Ishikawa (cell line): Measurements from ENCODE around the gene FAM163B.

ENCODE experiments used
- CEBPB ChIP-seq: IDR thresholded peaks from 2 replicates; pipeline ENCODE4 v1.6.1; 2012
- CREB1 ChIP-seq: IDR thresholded peaks from 2 replicates; pipeline ENCODE4 v1.6.1; 2012; ENCODE audit warnings: low read depth
- EGR1 ChIP-seq: IDR thresholded peaks from 2 replicates; pipeline ENCODE4 v1.6.1; 2012
- EP300 ChIP-seq: IDR thresholded peaks from 2 replicates; pipeline ENCODE4 v1.6.1; 2012; ENCODE audit warnings: borderline replicate concordance
- FOXM1 ChIP-seq: IDR thresholded peaks from 2 replicates; pipeline ENCODE4 v1.6.1; 2012; ENCODE audit warnings: low read depth, borderline replicate concordance
- NFIC ChIP-seq: IDR thresholded peaks from 2 replicates; pipeline ENCODE4 v1.6.1; 2012
- RAD21 ChIP-seq: IDR thresholded peaks from 2 replicates; pipeline ENCODE4 v1.6.1; 2012; ENCODE audit warnings: low read depth
- TAF1 ChIP-seq: IDR thresholded peaks from 2 replicates; pipeline ENCODE4 v1.6.1; 2012; ENCODE audit warnings: low read depth, mild to moderate bottlenecking
- TCF12 ChIP-seq: IDR thresholded peaks from 2 replicates; pipeline ENCODE4 v1.6.1; 2012; ENCODE audit warnings: low read depth
- TEAD4 ChIP-seq: IDR thresholded peaks from 2 replicates; pipeline ENCODE4 v1.6.1; 2012
- YY1 ChIP-seq: IDR thresholded peaks from 2 replicates; pipeline ENCODE4 v1.6.1; 2012; ENCODE audit warnings: low read depth
- ZBTB7A ChIP-seq: IDR thresholded peaks from 2 replicates; pipeline ENCODE4 v1.6.1; 2012; ENCODE audit warnings: low read depth
- TF ChIP-seq, protein P1 (sequence below): IDR thresholded peaks from 2 replicates; pipeline ENCODE4 v1.6.1; 2012
- TF ChIP-seq, protein P2 (sequence below): IDR thresholded peaks from 2 replicates; pipeline ENCODE4 v1.6.1; 2012; ENCODE audit warnings: low read depth, mild to moderate bottlenecking
- TF ChIP-seq, protein P3 (sequence below): IDR thresholded peaks from 2 replicates; pipeline ENCODE4 v1.6.1; 2012

Gene FAM163B

DNA sequence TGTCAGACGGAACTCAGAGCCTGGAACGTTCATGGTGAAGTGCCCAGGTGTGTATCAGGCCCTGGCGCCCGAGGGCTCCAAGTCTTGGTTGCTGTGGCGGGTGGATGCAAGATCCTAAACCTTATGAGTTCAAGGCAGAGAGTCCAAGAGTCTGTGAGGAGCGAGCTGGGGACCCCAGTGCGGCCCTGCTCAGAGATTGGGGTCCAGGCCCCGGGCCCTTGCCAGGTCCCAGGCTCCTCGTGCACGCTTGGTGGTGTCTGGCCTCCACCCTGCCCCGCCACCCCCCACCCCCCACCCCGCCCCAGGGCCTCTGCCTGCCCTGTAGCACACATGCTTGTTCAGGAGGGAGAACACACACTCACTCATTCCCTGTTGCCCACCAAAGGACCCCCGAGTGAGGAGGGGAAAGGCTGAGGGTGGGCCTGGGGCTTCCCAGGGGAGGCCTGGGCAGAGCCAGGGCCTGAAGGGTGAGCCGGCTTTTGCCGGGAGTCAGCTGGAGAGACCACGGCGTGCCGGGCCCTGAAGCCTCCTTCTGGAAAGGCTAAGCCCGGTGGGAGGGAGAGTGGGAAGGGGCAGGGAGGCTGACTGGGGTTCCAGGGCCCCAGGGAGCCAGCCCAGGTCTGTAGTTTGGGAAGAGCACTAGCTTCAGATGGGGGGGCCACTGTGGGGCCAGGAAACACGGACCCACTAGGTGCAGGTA is 37.1 kb downstream of the FAM163B start:
- TF ChIP-seq EGR1 (no peak), FOXM1 (no peak), ZBTB7A (no peak), NFIC (no peak), TAF1 (no peak), TCF12 (no peak), CREB1 (no peak), EP300 (no peak), YY1 (no peak), TEAD4 (no peak), CEBPB (no peak), RAD21 (no peak)
- TF ChIP-seq, protein P1, sequence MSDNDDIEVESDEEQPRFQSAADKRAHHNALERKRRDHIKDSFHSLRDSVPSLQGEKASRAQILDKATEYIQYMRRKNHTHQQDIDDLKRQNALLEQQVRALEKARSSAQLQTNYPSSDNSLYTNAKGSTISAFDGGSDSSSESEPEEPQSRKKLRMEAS = no peak
- TF ChIP-seq, protein P2, sequence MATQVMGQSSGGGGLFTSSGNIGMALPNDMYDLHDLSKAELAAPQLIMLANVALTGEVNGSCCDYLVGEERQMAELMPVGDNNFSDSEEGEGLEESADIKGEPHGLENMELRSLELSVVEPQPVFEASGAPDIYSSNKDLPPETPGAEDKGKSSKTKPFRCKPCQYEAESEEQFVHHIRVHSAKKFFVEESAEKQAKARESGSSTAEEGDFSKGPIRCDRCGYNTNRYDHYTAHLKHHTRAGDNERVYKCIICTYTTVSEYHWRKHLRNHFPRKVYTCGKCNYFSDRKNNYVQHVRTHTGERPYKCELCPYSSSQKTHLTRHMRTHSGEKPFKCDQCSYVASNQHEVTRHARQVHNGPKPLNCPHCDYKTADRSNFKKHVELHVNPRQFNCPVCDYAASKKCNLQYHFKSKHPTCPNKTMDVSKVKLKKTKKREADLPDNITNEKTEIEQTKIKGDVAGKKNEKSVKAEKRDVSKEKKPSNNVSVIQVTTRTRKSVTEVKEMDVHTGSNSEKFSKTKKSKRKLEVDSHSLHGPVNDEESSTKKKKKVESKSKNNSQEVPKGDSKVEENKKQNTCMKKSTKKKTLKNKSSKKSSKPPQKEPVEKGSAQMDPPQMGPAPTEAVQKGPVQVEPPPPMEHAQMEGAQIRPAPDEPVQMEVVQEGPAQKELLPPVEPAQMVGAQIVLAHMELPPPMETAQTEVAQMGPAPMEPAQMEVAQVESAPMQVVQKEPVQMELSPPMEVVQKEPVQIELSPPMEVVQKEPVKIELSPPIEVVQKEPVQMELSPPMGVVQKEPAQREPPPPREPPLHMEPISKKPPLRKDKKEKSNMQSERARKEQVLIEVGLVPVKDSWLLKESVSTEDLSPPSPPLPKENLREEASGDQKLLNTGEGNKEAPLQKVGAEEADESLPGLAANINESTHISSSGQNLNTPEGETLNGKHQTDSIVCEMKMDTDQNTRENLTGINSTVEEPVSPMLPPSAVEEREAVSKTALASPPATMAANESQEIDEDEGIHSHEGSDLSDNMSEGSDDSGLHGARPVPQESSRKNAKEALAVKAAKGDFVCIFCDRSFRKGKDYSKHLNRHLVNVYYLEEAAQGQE = no peak
- TF ChIP-seq, protein P3, sequence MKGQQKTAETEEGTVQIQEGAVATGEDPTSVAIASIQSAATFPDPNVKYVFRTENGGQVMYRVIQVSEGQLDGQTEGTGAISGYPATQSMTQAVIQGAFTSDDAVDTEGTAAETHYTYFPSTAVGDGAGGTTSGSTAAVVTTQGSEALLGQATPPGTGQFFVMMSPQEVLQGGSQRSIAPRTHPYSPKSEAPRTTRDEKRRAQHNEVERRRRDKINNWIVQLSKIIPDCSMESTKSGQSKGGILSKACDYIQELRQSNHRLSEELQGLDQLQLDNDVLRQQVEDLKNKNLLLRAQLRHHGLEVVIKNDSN = no peak

DNA sequence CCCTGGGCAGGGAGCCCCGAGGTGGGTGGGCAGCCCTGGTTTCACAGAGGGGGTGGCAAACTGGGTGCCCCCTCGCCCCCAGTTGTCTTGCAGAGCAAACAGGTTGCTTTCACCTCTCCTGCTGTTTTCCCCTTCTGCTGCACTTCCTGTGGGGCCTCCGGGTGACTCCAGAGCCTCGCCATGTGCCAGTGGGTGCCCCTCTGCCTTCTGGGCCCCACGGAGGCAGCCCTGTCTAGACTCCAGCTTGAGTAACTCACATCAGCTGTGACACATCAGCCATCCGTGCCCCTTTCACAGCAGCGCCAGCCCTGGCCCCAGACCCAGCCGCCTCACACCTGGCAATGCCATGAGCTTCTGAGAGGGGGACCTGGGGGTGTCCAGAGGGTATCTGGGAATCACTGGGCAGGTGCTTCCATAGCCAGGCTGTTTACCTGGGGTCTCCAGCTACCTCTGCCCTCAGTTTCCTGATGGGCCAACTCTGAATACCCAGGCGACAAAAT is 37.7 kb downstream of the FAM163B start:
- TF ChIP-seq CEBPB (no peak), CREB1 (no peak), RAD21 (no peak), EGR1 (no peak), TAF1 (no peak)
- TF ChIP-seq, protein P2 = no peak
- TF ChIP-seq, protein P1 = no peak

DNA sequence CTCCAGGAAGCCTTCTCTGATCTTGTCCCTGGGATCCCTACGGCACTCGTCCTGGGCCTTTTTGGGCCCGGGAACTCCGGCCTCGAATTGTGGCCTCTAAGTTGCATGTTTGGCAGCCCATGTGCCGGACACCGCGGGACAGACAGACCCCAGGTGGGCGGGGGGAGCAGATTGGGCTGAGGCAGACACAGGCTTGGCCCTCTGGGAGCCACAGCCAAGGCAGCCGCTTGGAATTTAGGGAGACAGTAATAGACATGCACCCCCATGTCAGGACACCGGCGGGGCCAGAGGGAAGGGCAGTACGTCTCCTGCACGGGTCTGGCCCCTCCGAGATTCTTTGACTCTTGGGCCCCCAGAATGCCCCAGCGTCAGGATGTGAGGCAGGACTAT is 38.5 kb downstream of the FAM163B start:
- no peak for TF ChIP-seq EGR1
- no peak for TF ChIP-seq NFIC
- no peak for TF ChIP-seq TEAD4
- TF ChIP-seq, protein P2 = no peak
- TF ChIP-seq TCF12 = no peak
- TF ChIP-seq TAF1 = no peak
- TF ChIP-seq CEBPB = no peak
- TF ChIP-seq, protein P3 = no peak
- no peak for TF ChIP-seq ZBTB7A
- no peak for TF ChIP-seq YY1
- TF ChIP-seq RAD21 = no peak
- no peak for TF ChIP-seq FOXM1
- no peak for TF ChIP-seq EP300
- no peak for TF ChIP-seq CREB1
- TF ChIP-seq, protein P1 = no peak
